Calu3 (cell line): ENCODE results near the gene KLHDC8A. TPM values are rescaled to one million over a fixed set of nuclear protein-coding genes. Genes with fewer than 3 reads are reported as not detected.
"Not testable (repeated sequence)": the region's sequence is repeated elsewhere in the genome, so short reads cannot be mapped to it uniquely, and the experiment has no call there.

ENCODE experiments used
- BruUV-seq: library from RNA; stranded (reverse); fragments of 400-500 nt; replicated peaks from 2 replicates; lab custom pipeline; 2021; lab: Mats Ljungman, UMichigan
- CTCF ChIA-PET: fragments of 300-600 bp; sonication (Branson Sonifier 250); formaldehyde crosslinking; loops from one replicate; lab custom pipeline; 2022; ENCODE audit warnings: antibody characterized with exemption; lab: Charles Lee
- DNase-seq: peaks from one replicate; pipeline ENCODE4 v3.0.0; 2022
- H3K27ac Mint-ChIP-seq: one replicate; pipeline ENCODE4 v1.8.0; 2022; ENCODE audit warnings: mixed read lengths; ENCODE audit not compliant: unreplicated experiment
- H3K27me3 Mint-ChIP-seq: one replicate; pipeline ENCODE4 v1.8.0; 2022; ENCODE audit warnings: mixed read lengths; ENCODE audit not compliant: unreplicated experiment
- H3K36me3 Mint-ChIP-seq: one replicate; pipeline ENCODE4 v1.8.0; 2022; ENCODE audit warnings: mild to moderate bottlenecking, moderate library complexity, mixed read lengths; ENCODE audit not compliant: insufficient read depth, unreplicated experiment
- H3K4me1 Mint-ChIP-seq: one replicate; pipeline ENCODE4 v1.8.0; 2022; ENCODE audit warnings: mild to moderate bottlenecking, low read depth, mixed read lengths; ENCODE audit not compliant: unreplicated experiment
- H3K4me3 Mint-ChIP-seq: one replicate; pipeline ENCODE4 v1.8.0; 2022; ENCODE audit warnings: mild to moderate bottlenecking, low read depth, moderate library complexity, mixed read lengths; ENCODE audit not compliant: unreplicated experiment
- H3K9me3 Mint-ChIP-seq: one replicate; pipeline ENCODE4 v1.8.0; 2022; ENCODE audit warnings: low read depth, mixed read lengths; ENCODE audit not compliant: unreplicated experiment
- intact Hi-C: fragments of 100-400 bp; cut with micrococcal nuclease; formaldehyde crosslinking; loops from one replicate; pipeline ENCODE4 v1.10.0; 2022; ENCODE audit not compliant: unreplicated experiment
- total RNA-seq: library from RNA; stranded (reverse); gene quantifications from 2 replicates; pipeline ENCODE4 v1.2.3, GENCODE V29; 2022
- TF ChIP-seq, protein P1 (sequence below): fragments of 200-600 bp; IDR thresholded peaks from one replicate; pipeline ENCODE4 v1.8.0; 2022; ENCODE audit warnings: antibody characterized with exemption; ENCODE audit not compliant: unreplicated experiment

Gene KLHDC8A
- total RNA-seq, 1 experiment from 2014 or later = not detected

DNA sequence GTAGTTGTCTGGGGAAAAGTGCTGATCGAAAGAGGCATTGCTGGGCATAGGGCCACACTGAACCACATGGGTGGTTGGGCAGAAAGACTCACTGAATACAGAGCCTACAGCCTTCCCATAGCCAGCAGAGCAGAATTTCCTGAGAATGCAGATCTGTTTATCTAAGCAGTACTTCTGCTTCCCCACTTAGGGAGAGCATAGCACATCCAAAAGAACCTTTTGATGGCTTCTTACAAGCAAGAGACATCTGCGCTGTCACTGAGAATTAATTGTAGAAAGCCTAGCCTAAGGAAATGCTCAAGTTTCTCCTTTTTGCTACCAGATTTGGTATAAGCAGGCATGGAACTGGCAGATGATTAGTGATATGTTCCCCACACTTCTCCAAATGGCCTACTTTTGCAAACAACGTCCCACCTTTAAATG is 13.0 kb upstream of the KLHDC8A start:
- BruUV-seq = no TSS peak
- H3K4me1 Mint-ChIP-seq = peaks cover 11% of the 10 kb centered on the region
- H3K27me3 Mint-ChIP-seq = peaks cover 47% of the 10 kb centered on the region
- TF ChIP-seq, protein P1, sequence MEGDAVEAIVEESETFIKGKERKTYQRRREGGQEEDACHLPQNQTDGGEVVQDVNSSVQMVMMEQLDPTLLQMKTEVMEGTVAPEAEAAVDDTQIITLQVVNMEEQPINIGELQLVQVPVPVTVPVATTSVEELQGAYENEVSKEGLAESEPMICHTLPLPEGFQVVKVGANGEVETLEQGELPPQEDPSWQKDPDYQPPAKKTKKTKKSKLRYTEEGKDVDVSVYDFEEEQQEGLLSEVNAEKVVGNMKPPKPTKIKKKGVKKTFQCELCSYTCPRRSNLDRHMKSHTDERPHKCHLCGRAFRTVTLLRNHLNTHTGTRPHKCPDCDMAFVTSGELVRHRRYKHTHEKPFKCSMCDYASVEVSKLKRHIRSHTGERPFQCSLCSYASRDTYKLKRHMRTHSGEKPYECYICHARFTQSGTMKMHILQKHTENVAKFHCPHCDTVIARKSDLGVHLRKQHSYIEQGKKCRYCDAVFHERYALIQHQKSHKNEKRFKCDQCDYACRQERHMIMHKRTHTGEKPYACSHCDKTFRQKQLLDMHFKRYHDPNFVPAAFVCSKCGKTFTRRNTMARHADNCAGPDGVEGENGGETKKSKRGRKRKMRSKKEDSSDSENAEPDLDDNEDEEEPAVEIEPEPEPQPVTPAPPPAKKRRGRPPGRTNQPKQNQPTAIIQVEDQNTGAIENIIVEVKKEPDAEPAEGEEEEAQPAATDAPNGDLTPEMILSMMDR = no peak
- H3K36me3 Mint-ChIP-seq = no peaks in the 10 kb centered on the region
- no peak overlapping the region for H3K27ac Mint-ChIP-seq
- no peak for DNase-seq
- H3K4me3 Mint-ChIP-seq = no peak overlapping the region
- CTCF ChIA-PET = no interaction called here
- H3K9me3 Mint-ChIP-seq = no peaks in the 10 kb centered on the region
- intact Hi-C loops = no loop called here

DNA sequence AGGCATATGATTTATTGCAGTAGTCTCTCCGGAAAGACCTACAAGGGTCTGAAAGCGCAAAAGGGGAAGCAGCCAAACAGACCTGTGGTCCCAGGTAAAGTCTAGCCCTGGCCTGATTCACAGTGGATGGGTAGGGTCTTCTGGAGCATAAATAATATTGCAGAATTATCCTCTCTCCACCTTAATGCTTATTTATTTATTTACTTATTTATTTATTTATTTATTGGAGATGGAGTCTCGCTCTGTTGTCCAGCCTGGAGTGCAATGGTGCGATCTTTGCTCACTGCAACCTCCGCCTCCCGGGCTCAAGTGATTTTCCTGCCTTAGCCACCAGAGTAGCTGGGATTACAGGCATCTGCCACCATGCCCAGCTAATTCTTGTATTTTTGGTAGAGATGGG is 11.8 kb upstream of the KLHDC8A start:
- no peak for DNase-seq
- Mint-ChIP-seq H3K27me3 (peaks cover 35% of the 10 kb centered on the region), H3K36me3 (no peaks in the 10 kb centered on the region), H3K4me3 (no peak overlapping the region), H3K9me3 (no peaks in the 10 kb centered on the region), H3K27ac (no peak overlapping the region), H3K4me1 (no peaks in the 10 kb centered on the region)
- TF ChIP-seq, protein P1 = no peak
- intact Hi-C loops = no loop called here
- no TSS peak for BruUV-seq
- CTCF ChIA-PET = interaction anchor here (0.6 kb wide), 1 partner anchor 103 kb away, joined by 3 read pairs; no protein-coding TSS in a partner anchor

DNA sequence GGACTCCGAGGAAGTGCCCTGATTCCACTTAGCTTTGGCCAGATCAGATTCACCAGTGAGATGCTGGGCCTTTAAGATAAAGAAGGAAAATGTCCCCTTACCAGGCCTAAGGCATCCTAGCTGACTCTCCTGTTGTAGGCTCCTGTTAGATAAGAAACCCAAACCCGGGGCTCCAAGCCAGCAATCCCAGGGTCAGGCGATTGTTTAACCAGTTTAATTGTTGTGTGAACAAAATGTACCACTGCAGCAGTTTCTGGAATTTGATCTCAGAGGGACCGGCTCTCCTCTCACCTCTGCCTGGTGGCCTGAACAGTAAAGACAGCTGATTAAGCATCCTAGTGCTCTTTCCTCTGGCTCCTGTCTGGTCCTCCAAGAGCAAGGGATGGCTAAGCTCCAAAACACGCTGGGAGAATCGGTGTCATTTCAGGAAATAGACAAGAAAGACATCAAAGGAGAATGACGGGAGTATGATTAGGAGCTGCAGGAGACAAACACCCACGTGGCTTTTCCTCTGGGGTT is 9.3 kb upstream of the KLHDC8A start:
- intact Hi-C loops = no loop called here
- H3K36me3 Mint-ChIP-seq = no peaks in the 10 kb centered on the region
- CTCF ChIA-PET = interaction anchor here (1.1 kb wide), 1 partner anchor 12 kb away, joined by 4 read pairs; no protein-coding TSS in a partner anchor
- H3K4me1 Mint-ChIP-seq = no peaks in the 10 kb centered on the region
- H3K27me3 Mint-ChIP-seq = peaks cover 33% of the 10 kb centered on the region
- H3K9me3 Mint-ChIP-seq = no peaks in the 10 kb centered on the region
- no TSS peak for BruUV-seq
- TF ChIP-seq, protein P1 = no peak
- H3K27ac Mint-ChIP-seq = no peak overlapping the region
- no peak overlapping the region for H3K4me3 Mint-ChIP-seq
- no peak for DNase-seq

DNA sequence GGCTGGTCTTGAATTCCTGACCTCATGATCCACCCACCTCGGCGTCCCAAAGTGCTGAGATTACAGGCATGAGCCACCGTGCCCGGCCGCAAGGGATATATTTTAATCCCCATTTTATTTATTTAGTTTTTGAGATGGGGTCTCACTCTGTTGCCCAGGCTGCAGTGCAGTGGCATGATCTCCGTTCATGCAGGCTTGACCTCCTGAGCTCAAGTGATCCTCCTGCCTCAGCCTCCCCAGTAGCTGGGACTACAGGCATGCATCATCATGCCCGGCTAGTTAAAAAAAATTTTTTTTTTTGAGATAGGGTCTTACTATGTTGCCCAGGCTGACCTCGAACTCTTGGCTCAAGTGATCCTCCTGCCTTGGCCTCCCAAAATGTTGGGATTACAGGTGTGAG is 8.4 kb upstream of the KLHDC8A start:
- BruUV-seq, DNase-seq: not testable (repeated sequence)

DNA sequence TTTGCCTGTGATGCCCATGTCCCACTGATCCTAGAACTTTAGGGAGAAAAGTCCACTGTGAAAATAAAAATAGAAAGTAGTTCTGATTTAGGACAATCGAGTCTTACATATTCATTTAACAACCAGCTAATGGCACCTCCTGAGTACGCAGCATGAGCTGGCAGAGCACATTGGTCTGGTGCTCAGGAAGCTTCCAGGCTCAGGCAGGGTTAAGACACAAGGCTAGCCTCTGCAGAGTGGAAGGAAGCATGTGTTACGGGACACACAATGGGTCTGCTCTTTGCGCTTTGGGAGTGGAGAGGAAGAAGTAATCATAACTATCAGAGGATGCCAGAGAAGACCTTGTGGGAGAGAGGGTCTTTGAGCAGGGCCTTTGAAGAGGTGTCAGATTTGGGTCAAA is 4.2 kb upstream of the KLHDC8A start:
- Mint-ChIP-seq H3K9me3 (no peaks in the 10 kb centered on the region), H3K36me3 (peaks cover 5% of the 10 kb centered on the region), H3K27ac (no peak overlapping the region), H3K4me1 (no peaks in the 10 kb centered on the region), H3K4me3 (no peak overlapping the region), H3K27me3 (peaks cover 64% of the 10 kb centered on the region)
- BruUV-seq = no TSS peak
- DNase-seq = no peak
- CTCF ChIA-PET = interaction anchor here (1.2 kb wide), 1 partner anchor 78 kb away, joined by 3 read pairs; no protein-coding TSS in a partner anchor
- intact Hi-C loops = no loop called here
- TF ChIP-seq, protein P1 = no peak

More for the DNA sequence above, 8.4 kb upstream of the KLHDC8A start:
- H3K27ac Mint-ChIP-seq, H3K36me3 Mint-ChIP-seq, H3K9me3 Mint-ChIP-seq, H3K4me1 Mint-ChIP-seq, H3K4me3 Mint-ChIP-seq, intact Hi-C loops: not testable (repeated sequence)
- peaks cover 33% of the 10 kb centered on the region for H3K27me3 Mint-ChIP-seq
- CTCF ChIA-PET = interaction anchor here (0.7 kb wide), 1 partner anchor 406 kb away, joined by 3 read pairs; no protein-coding TSS in a partner anchor
